Measurements from ENCODE around the gene GSTM3.

DNA sequence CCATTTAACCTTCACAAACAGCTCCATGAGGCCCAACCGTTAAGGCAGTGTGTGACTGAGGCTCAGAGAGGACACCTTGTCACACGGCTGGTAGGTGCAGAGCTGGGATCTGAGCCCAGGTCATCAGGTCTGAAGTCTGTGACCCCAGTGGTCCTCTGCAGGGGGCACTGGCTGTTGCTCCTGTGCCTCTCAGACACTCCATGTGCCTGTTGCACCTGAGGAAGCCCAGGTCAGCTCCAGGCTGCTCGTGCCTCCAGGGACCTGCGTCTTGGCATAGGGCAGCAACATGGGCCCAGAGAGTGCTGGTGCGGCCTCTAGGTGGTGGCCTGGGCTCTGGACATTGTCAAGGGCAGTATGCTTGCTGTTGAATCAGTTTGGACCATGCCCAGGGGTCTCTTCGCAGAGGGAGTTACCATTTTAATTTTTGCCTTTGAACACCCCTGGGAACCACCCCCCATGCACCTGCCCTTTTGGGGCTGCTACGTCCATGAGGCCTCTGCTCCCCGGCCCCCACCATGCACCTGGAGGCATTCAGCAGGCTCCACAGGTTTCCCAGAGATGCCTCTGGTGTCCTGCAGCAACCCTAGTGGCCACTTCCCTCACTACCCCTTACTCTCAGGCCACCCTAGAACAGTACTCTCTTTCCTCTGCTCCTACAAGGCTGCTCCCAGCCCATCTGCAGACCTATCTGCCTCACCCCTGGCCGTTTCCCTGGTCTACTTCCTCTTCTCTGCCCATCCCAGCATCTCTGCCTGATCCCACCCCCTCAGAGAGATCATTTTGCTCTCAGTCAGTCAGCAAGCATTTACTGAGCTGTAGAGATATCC, 48.1 kb upstream of the GSTM3 start:
- TF ChIP-seq, protein P1, sequence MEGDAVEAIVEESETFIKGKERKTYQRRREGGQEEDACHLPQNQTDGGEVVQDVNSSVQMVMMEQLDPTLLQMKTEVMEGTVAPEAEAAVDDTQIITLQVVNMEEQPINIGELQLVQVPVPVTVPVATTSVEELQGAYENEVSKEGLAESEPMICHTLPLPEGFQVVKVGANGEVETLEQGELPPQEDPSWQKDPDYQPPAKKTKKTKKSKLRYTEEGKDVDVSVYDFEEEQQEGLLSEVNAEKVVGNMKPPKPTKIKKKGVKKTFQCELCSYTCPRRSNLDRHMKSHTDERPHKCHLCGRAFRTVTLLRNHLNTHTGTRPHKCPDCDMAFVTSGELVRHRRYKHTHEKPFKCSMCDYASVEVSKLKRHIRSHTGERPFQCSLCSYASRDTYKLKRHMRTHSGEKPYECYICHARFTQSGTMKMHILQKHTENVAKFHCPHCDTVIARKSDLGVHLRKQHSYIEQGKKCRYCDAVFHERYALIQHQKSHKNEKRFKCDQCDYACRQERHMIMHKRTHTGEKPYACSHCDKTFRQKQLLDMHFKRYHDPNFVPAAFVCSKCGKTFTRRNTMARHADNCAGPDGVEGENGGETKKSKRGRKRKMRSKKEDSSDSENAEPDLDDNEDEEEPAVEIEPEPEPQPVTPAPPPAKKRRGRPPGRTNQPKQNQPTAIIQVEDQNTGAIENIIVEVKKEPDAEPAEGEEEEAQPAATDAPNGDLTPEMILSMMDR (IDR thresholded peaks at IDR 0.05), result no peak
- no peak for TF ChIP-seq POLR2AphosphoS5 (IDR thresholded peaks at IDR 0.05)
